Central memory CD4-positive, alpha-beta T cell (primary cell): ENCODE measurements around the gene YAF2.
"Not testable (repeated sequence)": the region's sequence is repeated elsewhere in the genome, so short reads cannot be mapped to it uniquely, and the experiment has no call there.

Experiments used
- DNase-seq: peaks from one replicate; pipeline ENCODE4 v3.0.0; 2022

The YAF2 gene

GRCh38 chr12:42192258-42192657 is 45.8 kb downstream of the YAF2 start:
- no peak for DNase-seq

DNA sequence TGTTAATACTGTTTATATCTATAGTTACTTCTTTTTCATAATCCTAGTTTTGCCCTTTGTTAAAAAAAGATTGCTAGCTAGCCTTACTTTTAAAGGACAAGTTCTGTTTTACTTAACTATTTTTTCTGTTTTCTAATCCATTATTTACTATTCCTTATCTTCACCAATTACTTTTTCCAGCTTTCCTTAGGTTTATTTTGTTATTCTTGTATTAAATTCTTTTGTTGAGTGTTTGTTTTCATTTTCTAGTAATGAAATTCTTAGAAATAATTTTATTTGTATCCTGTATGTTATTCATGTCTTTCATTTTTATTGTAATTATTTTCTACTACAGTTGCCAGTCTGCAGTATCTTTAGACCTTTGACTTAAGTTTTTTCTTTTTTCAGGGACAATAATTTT is 47.7 kb downstream of the YAF2 start:
- no peak for DNase-seq

- DNase-seq, result not testable (repeated sequence)
These were observed 49.8 kb downstream of the YAF2 start for GRCh38 chr12:42188275-42188674.

- no peak for DNase-seq
These were observed 50.2 kb downstream of the YAF2 start for GRCh38 chr12:42187799-42188198.

GRCh38 chr12:42186793-42187192 is 51.3 kb downstream of the YAF2 start:
- no peak for DNase-seq

- DNase-seq, result no peak
These were observed 55.7 kb downstream of the YAF2 start for GRCh38 chr12:42182394-42182793.

DNA sequence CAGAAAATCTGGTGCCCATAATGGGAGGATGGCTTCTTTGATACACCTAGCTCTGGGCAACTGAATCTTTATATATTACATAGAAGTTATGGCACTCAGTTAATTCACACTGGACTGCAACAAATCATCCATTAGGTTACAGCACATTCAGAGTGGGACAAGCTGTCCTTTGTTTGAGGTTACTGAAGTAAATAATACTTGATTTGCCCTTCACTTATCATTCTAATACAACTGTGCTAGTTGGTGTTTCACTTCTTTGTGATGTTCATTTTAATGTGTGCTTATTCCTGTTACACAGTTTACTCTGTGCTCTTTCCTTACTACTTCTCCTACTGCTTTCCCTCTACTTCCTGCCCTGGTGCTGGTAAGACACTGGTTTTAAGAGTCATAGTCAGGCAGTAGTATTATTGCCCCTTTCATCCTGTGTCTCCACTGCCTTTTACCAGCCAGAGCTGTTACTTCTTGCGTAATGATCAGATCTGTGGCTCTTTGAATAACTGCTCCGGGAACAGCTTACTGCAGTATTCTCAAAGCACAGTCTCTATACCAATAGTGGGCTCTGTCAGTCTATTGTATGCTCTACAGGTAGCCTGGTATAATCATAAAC is 57.0 kb downstream of the YAF2 start:
- no peak for DNase-seq

DNA sequence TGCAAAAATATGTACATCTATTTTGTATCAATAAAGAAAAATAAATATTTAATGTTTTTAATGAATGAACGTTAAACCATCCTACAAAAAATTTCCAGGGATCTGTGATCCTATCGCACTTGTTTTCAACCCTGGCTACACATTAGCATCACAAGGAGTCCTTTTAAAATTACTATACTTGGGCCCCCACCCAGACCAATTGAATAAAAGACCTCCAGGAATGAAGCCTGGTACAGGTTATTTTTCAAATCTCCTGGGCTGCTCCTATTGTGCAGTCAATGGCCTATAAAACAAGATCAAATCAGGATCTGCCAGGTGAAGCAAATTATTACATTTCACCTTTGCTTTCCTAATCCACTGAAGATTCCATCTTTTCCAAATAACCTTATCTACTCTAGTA is 59.9 kb downstream of the YAF2 start:
- no peak for DNase-seq

GRCh38 chr12:42174978-42175377 is 63.1 kb downstream of the YAF2 start:
- DNase-seq, result no peak

- DNase-seq, result no peak
These were observed 64.0 kb downstream of the YAF2 start for GRCh38 chr12:42173961-42174521.

- no peak for DNase-seq
These were observed 65.4 kb downstream of the YAF2 start for GRCh38 chr12:42172441-42173210.

GRCh38 chr12:42167711-42168110 is 70.3 kb downstream of the YAF2 start:
- no peak for DNase-seq

DNA sequence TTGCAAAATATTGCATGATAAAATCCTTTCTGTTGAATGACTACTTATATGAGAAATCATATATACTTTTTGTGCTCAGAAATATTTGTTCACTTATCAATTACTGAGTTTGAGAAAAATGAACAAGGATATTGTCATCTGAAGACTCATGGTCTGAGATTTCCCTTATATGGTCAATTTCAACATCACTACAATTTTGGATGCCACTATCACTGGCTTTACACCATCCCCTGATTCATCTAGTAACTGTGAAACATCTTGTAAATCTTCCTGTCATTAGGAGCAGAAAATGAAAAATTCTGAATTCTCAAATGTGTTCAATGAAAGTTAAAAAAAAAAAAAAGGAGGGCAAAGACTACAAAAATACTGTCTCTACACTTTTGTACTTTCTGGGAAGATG is 71.5 kb downstream of the YAF2 start:
- no peak for DNase-seq

GRCh38 chr12:42163913-42164312 is 74.1 kb downstream of the YAF2 start:
- DNase-seq, result no peak

GRCh38 chr12:42162965-42163364 is 75.1 kb downstream of the YAF2 start:
- no peak for DNase-seq

- DNase-seq, result no peak
These were observed 75.9 kb downstream of the YAF2 start for GRCh38 chr12:42162193-42162592.

GRCh38 chr12:42161529-42161928 is 76.5 kb downstream of the YAF2 start:
- no peak for DNase-seq

GRCh38 chr12:42156232-42156631 is 81.8 kb downstream of the YAF2 start:
- DNase-seq, result no peak

DNA sequence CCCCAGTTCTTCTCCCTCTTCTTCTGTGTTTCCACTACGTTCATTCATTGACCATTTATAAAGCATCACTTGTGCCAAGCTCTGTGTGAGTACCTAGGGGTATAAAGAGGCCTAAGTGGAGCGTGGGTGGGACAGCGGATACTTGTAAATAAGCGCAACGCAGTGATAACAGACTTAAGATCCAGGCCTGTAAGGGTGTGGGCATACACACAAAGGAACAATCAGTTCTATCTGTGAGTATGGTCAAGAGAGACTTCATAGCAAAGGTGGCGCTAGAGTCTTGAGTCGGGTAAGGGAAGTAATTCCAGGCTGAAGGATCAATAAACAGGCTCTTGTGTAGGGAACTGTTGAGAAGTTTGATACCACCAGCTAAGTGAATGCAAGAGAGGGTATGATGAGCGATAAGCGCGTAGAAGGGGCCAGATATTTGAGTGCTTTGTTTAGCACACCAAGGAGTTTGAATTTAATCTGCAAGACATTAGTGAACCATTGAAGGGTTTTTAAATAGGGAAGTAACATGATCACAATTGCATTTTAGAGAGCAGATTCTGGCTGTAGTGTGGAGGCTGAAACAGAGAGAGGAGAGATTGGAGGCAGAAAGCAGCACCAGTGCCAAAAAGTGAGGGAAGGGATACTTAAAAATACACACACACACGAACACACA is 92.4 kb downstream of the YAF2 start:
- no peak for DNase-seq

DNA sequence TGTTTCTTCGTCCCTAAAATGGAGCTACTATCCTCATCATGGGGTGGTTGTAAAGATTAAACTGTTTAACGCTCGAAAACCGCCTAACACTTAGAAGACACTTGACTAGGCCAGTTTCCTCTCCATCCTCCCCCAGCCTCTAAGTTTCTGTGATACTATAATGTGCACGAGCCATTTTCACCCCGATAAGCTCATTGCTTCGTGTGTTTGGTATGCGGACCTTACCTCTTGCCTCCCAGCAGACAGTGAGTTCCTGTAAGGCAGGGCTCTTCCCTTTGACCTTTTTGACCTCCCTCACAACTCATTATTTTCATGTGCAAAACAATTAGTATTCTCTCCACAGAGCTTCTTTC is 92.9 kb downstream of the YAF2 start:
- no peak for DNase-seq

- peak; percentile 72 for DNase-seq
These were observed 93.4 kb downstream of the YAF2 start, which contains the start of gene GXYLT1 for GRCh38 chr12:42144408-42145196. TSS of gene GXYLT1 (minus strand) at chr12:42144874. CDS start at chr12:42144646, 228 bp downstream.

DNA sequence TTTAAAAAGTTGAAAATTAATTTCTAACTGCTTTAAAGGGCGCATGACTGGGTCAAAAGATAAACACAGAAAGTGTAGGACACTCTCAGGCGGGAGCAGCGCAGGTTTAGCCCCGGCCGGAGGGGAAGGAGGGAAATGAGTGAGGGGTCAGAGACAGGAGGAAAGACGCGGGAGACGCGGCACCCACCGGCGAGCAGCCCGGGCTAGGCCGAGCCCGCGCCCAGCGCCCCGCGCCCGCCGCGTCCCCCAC is 94.0 kb downstream of the YAF2 start:
- peak; percentile 1 for DNase-seq

DNA sequence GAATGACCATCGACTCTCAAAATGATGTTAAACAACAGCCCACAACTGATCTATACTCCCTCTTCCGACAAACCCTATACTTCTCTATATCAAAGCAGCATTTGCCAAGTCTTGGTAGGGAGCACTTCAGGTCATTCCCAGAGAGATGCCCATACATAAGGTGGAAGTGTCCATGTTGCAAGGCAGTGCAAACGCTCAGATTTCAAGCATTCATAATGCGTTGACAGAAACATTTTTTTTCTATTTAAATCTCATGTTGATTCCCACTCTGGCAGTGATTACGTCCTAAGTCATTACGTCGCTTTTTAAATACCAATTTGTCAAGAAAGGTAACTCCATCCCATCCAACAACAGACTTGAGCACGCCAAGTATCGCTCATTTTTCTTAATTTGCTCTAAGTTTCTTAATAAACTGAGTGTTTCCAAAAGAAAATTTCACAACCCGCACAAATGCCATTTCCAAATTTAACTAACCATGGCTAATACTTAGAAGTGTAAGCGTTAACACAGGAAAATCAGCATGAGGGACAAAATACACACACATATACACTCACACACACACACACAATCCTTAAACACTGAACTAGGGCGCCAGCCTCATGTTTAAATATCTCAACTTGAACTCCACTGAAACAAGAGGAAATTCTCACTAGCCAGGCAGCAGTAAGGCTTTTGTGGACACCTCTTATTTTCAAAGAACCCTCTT is 94.4 kb downstream of the YAF2 start:
- DNase-seq, result no peak
